ENCODE measurements around the gene SRSF7. TPM values are rescaled to one million over a fixed set of nuclear protein-coding genes. Genes with fewer than 3 reads are reported as not detected.

The SRSF7 gene
- total and polyA plus RNA-seq, 2 donors (not counting 3 experiments of a cell fraction or from before 2014, with no cell fraction given), result 165 to 202 TPM

- intact Hi-C loops (cut with micrococcal nuclease), result no loop called here
- TF ChIP-seq MYC (IDR thresholded peaks at IDR 0.05; ENCODE audit: low read depth, low read length) (no peak), FOS (IDR thresholded peaks at IDR 0.05; ENCODE audit: borderline replicate concordance, insufficient read depth, low read length) (no peak), MAX (IDR thresholded peaks at IDR 0.05; ENCODE audit: insufficient read depth, insufficient read length) (no peak), POLR2A (IDR thresholded peaks at IDR 0.05; ENCODE audit: low read depth, low read length) (no peak), JUN (IDR thresholded peaks at IDR 0.05; ENCODE audit: borderline replicate concordance, insufficient read depth, insufficient read length, low read depth) (no peak), CTCF (IDR thresholded peaks at IDR 0.05; ENCODE audit: extremely low read depth in 1 of 2, insufficient read depth in 1 of 2, low read depth in 1 of 2, low read length in 2 of 2) (no peak), POLR2AphosphoS5 (IDR thresholded peaks at IDR 0.05; ENCODE audit: insufficient read depth, low read depth, low read length) (no peak), EZH2 (IDR thresholded peaks at IDR 0.05; ENCODE audit: borderline replicate concordance, low read depth, low read length, severe bottlenecking) (no peak), GATA2 (IDR thresholded peaks at IDR 0.05; ENCODE audit: insufficient read depth, insufficient read length, low read depth, low read length) (no peak)
Measured at GRCh38 chr2:38775097-38775920, 24.1 kb upstream of the SRSF7 start.

More at GRCh38 chr2:38775097-38775920, 24.1 kb upstream of the SRSF7 start:
- H4K20me1 ChIP-seq (replicated peaks; ENCODE audit: control insufficient read depth, extremely low read depth, insufficient read depth, low read length), result no peaks in the 10 kb centered on the region
- ChIA-PET POLR2A (interaction anchor here (1.6 kb wide), 1 partner anchor 24 kb away, joined by 11 read pairs; the partner anchor contains the start of gene SRSF7), CTCF (interaction anchor here (1.1 kb wide), 1 partner anchor 194 kb away, joined by 3 read pairs; no protein-coding TSS in a partner anchor)
- H3K4me3 ChIP-seq (replicated peaks in 1 of 3; ENCODE audit: insufficient read depth in 1 of 3, low read depth in 1 of 3, low read length in 3 of 3), result no peak overlapping the region
- no peaks in the 10 kb centered on the region for H3K9me3 ChIP-seq (replicated peaks; ENCODE audit: control insufficient read depth, insufficient read depth, low read length)
- FAIRE-seq (no peak), DNase-seq (ENCODE audit: low read depth, low spot score) (no peak)
- peaks cover 3 to 4% of the 10 kb centered on the region in 2 experiments for H3K27me3 ChIP-seq (ENCODE audit: control insufficient read depth in 2 of 2, insufficient read depth in 2 of 2, low read length in 2 of 2)
- H3K79me2 ChIP-seq (ENCODE audit: control insufficient read depth, insufficient read depth, low read length), result peaks cover 5% of the 10 kb centered on the region
- H3K36me3 ChIP-seq (ENCODE audit: control insufficient read depth in 2 of 2, extremely low read depth in 1 of 2, insufficient read depth in 2 of 2, low read length in 2 of 2), result no peaks in the 10 kb centered on the region
- no TSS peak for BruUV-seq (replicated peaks)
- H3K4me1 ChIP-seq (ENCODE audit: control insufficient read depth, extremely low read depth, insufficient read depth, low read length), result peaks cover 9% of the 10 kb centered on the region
- no peak overlapping the region for H3K4me2 ChIP-seq (ENCODE audit: insufficient read depth, low read length)
- dilution Hi-C loops (cut with MboI; ENCODE audit: extremely low pct_ligation_motif_present, low sequenced_read_pairs), result no loop called here
- H3K27ac ChIP-seq (ENCODE audit: insufficient read depth, low read depth, low read length), result no peak overlapping the region
- H3K9ac ChIP-seq (replicated peaks; ENCODE audit: extremely low read depth, insufficient read depth, low read length), result no peak overlapping the region
- no peaks in the 10 kb centered on the region for H3K9me1 ChIP-seq (replicated peaks; ENCODE audit: control insufficient read depth, extremely low read depth, insufficient read depth, low read length)
- H2AFZ ChIP-seq (ENCODE audit: low read depth, low read length), result no peak overlapping the region

All from endothelial cell of umbilical vein (primary cell).